GM19023 (cell line): Measurements from ENCODE around the gene FAM170B.

Experiments used
- ATAC-seq: cut with Tn5 transposase; IDR thresholded peaks from one replicate; pipeline ENCODE4 v1.9.1; 2021; ENCODE audit warnings: mild to moderate bottlenecking, moderate library complexity; ENCODE audit not compliant: unreplicated experiment

Gene FAM170B

DNA sequence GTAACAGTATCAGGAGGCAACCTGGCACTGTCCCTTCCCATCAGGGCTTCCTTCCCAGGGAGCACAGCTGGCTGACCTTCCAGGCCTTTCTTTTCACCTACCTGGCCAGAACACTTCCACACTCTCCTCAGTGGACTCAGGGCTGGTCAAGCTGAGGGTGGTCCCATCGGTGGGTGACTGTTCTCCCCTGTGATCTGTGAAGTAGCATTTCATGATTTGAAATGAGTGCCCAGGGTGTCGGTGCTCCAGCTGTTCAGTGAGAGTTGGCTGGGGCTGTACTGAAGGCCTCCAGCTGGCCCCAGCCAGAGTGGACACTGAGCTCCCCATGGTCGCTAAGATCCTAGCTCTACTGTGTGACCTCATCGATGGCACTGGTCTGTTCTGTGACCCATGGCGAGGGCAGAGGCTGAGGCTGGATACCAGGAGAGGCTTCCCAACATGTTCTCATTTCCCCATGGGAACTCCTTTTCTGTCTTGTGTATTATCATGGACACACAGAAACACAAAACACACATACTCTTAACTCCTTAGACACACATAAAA lies at the start of gene FAM170B:
FAM170B (minus strand) TSS at position 316 of the 543 bp plus-strand sequence; CDS start at position 213, 103 bp downstream.
- ATAC-seq = no peak

DNA sequence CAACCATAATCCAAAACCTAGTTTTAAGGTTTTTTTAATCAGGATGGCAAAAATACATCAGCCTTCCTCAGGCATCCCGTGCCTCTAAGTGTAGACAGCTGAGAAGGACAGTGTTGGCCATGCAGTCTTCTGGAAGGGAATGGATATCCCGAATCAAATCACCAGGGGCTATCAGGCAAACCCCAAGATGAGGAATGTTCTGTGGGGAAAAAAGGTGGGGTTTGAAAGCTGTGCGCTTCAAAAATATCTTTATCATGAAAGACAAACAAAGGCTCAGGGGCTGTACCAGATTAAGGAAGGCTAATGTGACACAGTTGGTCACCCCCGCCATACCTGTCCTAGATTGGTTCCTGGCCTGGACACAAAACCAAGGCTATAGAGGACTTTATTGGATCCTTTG lies 49.0 kb upstream of the FAM170B start:
- ATAC-seq = no peak

DNA sequence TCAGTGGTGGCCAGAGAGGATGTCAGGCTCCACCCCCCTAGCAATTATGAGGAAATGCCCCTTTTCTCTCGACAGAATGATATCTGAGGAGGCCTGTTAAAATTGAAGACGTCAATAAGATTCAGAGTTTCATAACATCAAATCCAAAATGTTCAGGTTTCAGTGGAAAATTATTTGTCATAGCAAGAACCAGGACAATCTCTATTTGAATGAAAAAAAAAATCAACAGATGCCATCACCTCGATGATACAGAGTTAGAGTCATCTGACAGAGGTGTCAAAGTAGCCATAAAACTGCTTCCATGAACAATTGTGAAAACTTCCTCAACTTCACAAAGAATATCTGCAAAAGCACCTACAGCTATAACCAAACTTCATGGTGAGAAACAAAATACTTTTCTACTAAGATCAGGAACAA lies 46.6 kb upstream of the FAM170B start:
- ATAC-seq = no peak

DNA sequence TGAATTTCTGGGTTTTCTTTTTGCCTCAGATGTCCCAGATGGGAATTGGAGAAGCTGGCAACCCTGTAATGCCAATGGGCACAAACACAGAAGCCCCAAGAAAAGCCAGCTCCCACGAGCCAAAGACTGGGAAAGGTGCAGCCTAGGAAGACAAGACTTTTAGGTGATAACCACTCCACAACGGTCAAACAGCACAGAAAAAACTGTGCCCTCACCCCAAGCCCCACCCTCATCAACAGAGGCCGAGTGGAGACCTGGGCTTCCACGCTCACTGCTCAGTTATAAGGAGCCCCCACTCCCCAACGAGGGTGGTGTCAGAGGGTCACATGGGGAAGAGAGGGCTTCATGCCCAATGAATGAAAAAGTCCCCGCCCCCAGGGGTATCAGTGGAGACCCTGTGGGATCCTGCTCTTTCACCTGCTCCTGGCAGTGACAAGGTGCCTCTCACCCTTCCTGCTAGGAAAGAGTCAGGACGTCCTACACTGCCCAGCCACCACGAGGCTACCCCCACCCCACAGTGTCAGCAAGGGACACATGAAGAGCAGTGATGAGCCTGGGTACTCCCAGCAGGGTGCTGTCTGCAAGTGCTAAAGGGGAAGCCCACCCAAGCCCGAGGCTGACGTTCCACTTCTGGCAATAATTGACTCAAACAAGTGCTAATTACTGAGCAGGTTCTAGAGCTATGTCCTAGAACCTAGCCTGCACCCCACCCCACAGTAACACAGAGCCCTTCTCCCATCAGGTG lies 46.0 kb upstream of the FAM170B start:
- ATAC-seq = no peak

DNA sequence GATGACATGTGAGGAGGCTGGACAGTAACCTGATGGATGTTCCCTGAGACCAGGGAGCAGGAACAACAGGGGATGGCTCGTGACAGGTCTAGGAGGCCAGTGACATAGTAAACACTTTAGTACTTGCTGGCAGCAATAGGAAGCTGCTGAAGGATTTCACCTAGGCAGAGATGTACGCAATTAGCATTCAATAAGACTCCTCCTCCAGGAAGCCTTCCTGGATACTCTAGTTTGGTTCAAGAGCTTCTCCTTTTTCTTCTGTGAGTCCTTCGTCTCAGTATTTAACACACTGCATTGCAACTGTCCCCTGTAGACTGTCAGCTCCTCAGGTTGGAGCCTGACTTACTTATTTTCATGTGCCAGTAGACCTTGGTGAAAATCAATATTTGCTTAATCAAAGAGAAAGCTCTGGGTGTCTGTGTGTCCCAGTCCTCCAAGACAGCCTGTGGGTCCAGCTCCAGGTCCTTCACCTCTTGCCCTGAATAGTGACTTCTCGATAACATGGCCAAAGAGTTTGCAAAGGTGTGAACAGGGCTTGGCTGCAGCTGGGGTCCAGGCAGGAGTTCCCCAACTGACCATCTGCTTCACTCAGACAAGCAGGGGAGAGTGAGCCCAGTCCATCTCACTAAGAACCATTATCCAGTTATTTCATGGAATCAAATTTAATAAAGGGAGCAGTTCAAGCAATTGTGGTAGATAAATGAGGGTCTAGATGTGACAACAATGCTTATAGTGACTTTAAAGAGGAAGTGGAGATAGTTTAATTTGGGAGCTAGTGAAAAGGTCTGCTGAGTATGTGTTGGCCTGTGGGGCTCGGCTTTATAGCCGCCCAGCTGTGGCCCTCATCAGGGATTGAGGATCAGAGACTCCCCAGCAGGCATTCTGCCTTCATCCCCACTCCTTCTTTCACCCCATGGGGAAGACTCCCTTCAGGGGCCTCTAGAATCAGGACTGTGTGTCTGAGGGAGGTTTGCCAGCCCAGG lies 45.0 kb upstream of the FAM170B start:
- ATAC-seq = no peak

DNA sequence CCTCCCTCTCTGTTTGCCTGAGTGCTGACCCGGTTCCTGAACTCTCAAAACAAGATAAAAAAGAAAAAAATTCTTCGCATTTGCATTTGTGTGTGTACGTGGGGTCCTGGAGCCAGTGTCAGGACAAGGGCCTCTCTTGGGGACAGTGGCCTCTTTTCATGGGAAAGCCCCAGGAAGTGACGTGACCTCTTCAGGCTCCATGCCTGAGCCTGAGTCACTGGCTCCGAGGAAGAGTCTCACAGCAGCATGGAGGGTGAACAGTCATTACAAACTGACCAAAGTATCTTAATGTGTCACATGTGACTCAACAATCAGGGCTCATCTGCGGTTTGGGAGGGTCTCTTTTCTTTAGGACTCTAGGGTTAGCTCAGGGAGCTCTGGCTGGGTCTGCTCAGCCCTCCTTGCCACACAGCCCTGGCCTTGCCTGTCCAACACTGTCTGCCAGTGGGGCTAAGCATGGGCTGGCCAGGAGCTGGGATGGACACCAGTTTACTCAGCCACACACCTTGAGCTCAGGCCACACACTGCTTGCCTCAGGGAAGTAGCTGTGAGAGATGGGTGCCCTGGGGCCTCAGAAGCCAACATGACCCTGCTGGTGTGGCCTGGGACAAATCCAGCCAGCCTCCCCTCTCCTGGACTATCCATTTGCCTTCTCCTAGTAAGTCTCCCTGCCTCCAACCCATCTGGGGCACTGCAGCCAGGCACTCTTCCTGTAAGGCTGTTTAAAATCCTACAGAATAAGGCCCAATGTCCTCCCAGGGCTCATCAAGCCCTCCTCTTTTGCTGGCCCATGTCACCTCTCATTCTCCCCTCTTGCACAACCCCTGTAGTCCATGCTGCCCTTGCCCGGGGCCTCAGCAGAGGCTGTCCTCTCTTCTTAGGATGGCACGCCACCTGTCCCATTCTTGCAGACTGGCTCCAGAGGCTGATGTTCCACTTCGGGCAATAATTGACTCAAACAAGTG lies 43.9 kb upstream of the FAM170B start:
- peak; percentile 86 for ATAC-seq

DNA sequence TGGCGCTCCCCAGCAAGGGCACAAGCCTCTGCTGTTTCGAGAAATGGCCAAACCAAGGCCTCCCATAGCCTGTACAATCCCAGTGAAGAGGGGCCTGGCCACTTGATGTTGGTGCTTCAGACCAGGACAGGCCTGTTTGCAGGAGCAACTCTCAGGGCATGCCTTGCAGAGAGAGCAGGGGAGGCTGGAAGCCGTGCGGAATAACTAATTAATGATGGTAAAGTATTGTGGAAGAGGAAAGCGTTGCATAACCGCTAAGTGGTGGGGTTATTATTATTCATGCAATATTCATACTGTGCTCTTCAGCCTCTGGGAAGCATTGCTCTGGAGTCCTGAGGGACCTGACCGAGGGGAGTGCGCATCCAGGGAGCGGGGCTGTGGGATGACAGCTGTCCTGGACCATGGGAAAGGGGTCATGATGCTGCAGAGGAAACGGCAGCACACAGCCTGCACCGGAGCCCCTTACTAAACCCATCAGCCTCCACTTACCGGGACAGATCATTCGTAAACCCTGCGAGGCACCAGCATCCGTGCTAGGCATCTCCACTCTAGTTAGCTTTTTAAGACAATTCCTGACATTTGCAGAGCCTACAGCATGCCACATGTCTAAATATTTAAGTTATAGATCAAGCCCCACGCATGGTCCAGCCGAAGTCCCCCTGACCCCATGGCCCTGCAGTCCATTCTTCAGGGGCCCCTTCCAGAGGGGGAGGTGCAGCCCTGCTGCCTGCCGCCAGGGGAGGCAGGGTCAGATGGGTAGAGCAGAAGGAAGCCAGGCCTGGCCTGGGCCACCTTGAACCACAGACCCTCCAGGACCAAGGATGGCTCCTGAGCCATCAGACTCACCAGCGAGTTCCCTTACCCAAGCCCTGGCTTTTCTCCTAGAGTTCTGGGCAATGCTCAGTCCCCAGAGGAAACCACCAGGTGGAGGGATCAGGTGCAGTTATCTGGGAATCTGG lies 42.8 kb upstream of the FAM170B start:
- peak; percentile 10 for ATAC-seq

DNA sequence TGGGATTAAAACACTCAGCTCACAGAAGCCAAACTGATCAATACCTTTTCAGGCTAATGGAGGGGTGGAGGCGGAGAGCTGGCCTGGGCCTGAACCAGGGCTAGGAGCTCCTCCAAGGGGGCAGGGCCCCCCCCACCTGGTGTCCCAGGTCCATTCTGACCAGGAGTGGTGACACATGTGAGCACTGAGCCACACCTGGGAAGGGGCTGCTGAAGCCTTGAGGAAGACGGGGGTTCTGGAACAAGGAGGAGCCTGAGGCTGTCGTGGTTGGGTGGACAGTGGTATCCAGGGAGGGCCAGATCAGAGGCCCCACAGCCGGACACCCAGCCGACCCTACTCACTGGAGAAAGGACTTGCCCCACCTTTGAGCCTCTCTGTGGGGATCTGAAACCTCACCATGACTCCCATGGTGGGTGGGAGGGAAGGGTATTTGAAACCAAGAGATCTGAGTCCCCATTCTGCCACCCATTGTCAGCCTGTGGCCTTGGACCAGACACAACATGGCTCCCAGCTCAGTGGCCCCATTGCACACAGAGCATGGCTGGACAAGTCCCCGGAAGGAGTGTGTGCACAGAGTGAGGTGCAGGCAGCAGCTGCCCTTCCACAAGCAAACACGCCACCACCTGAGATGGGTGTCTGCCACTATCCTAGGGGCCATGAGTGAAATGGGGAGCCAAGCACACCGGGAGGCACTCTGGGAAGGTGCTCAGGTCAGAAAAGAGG lies 41.9 kb upstream of the FAM170B start:
- ATAC-seq = no peak

DNA sequence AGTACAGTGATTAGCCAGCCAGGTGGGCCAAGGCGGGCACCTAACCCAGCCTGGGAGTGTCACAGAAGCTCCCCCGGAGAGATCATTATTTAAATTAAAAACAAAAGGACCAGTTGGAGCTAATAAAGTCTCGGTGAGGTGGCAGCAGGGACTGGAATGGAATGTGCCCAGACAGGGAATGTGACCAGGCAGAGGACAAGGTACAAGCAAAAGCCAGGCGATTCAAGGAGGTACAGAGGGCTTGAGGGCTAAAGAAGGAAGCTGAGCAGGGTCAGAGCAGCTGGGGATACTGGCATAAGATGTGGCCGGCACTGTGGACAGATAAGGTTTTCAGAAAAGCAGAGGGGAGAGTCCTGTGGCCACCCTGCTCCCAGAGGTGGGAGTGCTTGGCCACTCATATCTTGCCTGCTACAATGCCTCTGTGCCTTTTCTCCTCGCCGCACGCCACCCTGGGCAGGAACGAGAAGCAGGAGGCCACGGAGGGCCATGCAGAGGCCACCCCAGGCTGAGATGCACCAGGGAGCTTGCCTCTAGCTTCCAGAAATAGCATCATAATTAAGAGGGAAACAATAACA lies 41.2 kb upstream of the FAM170B start:
- no peak for ATAC-seq

DNA sequence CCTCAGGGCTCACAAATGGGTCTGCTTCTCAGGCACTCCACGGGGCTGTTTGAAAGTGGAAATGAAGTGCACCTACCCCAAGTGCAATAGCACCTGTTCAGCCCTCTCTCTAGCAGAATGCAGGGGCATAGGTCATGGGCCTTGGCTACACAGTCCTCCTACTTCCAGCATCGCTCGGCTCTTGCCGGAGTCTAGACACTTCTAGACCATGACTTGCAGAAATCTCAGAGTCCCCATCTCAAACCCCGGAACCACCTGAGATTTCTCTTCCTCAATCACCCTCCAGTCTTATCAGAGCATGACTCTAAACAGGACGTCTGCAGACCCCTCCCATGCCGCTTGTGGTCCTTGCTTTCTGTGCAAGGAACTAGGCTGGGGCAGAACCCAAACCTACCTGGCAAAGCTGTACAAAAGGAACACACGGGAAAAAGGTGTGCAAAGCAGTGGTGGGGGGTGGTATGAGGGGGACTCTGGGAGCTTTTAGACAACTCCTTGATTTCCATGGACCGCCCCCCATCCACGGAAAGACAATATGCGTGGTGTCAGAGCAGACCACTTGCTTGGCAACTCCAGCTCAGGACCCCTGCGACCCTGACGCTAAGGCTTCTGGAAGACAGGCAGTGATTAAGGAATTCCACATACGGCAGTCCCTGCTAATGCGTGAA lies 40.6 kb upstream of the FAM170B start:
- ATAC-seq = no peak

- no peak for ATAC-seq
These were observed 40.0 kb upstream of the FAM170B start for GRCh38 chr10:49173853-49174252.

GRCh38 chr10:49173201-49173772 lies 39.5 kb upstream of the FAM170B start:
- ATAC-seq = no peak

DNA sequence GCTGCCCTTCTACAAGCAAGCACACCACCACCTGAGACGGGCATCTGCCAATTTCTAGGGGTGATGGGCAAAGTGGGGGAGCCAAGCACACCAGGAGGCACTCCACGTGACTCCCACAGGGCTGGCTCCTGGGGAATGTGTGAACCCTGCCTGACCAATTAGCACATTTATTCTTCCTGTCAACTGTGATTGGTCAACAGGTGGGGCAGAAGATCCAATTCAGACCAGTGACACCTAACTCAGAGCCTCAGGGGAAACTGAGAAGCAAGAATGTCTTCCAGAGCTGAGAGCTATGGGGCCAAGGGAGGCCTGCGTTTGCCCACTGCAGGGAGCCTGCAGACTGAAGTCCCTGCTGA lies 38.9 kb upstream of the FAM170B start:
- no peak for ATAC-seq

DNA sequence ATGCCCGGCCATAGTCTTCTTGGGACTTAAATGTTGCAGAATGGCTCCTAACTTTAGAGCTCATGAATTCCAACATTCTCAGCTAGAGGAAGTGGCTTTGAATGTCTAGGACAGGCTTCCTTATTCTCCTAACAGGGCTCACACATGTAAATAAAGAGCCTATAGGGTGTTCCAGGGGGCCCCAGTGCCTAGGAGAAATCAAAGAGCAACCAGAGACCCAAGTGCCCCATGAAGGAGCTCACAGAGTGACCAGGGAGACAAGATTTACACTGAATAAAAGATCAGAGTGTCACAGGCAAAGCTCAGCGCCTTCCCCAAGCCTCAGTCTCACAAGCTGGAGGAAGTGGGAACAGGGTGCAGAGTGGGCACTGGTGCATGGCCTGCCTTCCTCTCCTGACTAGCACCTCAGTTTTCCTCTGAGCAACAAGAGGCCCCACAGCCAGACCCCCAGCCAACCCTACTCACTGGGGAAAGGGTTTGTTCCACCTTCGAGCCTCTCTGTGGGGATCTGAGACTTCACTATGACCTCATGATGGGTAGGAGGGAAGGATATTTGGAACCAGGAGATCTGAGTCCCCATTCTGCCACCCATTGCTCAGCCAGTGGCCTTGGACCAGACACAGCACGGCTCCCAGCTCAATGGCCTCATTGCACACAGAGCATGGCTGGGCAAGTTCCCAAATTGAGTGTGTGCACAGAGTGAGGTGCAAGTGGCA lies 38.4 kb upstream of the FAM170B start:
- ATAC-seq = no peak

- ATAC-seq = no peak
These were observed 37.7 kb upstream of the FAM170B start for GRCh38 chr10:49171326-49172060.

GRCh38 chr10:49170632-49171325 lies 37.0 kb upstream of the FAM170B start:
- no peak for ATAC-seq
